ENCODE measurements around the gene ALMS1.
"Not testable (repeated sequence)": the region's sequence is repeated elsewhere in the genome, so short reads cannot be mapped to it uniquely, and the experiment has no call there.

ALMS1 gene

GRCh38 chr2:73385504-73386341, at the start of gene ALMS1:
TSS of gene ALMS1 (plus strand) at chr2:73385836. CDS start at chr2:73385869, 33 bp downstream.
- peak; percentile 93 for DNase-seq (ENCODE audit: low spot score)

- DNase-seq (ENCODE audit: low spot score) = no peak
Measured at GRCh38 chr2:73337828-73338227, 47.8 kb upstream of the ALMS1 start.

GRCh38 chr2:73339201-73339600, 46.4 kb upstream of the ALMS1 start:
- no peak for DNase-seq (ENCODE audit: low spot score)

GRCh38 chr2:73341039-73341438, 44.6 kb upstream of the ALMS1 start:
- DNase-seq (ENCODE audit: low spot score) = no peak

DNA sequence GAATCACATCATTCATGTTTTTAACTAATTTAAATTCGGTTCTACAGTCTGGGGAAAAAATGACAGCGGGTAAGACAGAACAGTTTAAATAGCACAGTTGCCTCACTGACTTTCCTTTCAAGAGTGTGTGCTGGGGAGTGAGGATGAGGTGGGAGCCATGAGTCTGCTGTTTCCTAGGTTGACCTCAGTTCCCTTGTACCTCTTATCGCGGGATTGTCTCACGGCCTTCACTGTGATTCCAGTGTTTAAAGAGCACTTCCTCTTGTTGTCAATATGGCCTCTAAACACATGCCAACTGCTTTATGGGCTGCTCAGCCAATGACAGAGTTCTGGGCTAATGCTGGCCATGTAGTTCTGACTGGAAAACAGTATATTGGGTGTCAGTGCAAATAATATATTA, 41.6 kb upstream of the ALMS1 start:
- no peak for DNase-seq (ENCODE audit: low spot score)

- not testable (repeated sequence) for DNase-seq (ENCODE audit: low spot score)
Measured at GRCh38 chr2:73344747-73345146, 40.9 kb upstream of the ALMS1 start.

DNA sequence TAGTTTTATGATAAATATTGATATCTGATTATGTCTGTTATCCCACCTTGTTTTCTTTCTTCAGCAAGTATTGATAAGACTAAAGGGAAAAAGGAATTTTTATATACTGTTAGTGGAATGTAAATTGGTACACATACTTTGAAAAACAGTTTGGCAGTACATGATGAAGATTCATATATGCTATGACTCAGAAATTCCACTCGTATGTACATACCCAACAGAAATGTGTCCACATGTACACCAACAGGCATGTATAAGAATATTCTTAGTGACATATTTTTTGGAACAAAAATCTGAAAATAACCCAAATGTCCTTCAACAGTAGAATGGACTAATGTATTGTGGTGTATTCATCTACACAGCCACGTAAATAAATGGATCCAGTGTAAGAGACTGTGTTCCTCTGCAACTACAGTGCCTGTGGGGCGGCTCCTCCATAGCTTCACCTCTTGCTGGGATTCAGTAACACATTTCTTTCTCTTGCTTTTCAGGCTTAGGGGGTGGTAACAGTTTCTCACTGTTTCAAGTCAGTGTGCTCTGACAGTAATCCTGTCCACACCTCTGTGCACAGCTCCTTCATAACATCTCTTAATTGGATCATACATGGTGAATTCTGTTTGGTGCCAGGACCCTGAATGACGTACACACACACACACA, 35.5 kb upstream of the ALMS1 start:
- DNase-seq (ENCODE audit: low spot score) = peak; percentile 27

DNA sequence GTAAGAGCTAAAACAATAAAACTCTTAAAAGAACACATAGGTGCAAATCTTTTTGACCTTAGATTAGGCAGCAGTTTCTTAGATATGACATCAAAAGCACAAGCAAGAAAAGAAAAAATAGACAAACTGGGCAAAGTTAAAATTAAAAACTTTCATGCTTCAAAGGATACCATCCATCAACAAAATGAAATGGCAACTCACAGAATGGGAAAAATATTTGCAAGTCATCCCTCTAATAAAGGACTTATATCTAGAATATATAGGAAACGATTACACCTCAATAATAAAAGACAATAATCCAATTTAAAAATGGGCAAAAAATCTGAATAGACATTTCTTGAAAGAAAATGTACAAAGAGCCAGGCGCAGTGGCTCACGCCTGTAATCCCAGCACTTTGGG, 29.5 kb upstream of the ALMS1 start:
- DNase-seq (ENCODE audit: low spot score) = no peak

DNA sequence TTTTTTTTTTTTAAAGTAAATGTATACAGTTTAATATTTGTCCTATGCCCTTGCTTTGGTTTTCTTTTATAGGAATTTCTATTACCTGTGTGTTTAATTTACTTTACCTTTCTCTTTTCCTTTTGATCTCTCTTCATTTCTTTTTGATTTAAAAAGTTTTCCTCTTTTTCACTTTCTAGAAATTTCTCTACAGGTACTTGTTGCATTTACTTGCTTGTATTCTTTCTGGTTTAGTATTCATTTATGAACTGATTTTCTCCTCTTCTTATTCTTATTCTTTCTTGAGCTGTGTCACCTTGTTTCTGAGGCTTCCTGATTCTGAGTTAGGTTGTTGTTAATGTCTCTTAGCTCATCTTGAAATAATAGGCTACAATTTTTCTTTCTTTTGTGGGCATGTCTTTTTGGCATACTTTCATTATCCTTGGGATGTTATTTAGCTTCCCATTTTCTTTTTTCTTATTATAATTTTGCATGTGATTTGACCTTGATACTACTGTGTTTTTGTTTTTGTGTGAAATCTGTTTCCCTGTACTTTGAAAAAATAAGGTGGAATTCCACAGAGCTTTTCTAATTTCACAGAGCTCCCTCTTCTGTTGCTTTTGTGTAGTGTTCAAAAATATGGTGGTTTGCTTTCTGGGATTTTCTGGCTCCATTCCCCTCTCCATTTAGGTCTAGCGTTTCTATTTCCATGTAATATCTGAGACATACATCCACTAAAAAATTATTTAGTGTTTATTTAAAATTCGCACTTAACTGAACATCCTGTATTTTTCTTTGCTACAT, 25.5 kb upstream of the ALMS1 start:
- DNase-seq (ENCODE audit: low spot score) = peak; percentile 8

DNA sequence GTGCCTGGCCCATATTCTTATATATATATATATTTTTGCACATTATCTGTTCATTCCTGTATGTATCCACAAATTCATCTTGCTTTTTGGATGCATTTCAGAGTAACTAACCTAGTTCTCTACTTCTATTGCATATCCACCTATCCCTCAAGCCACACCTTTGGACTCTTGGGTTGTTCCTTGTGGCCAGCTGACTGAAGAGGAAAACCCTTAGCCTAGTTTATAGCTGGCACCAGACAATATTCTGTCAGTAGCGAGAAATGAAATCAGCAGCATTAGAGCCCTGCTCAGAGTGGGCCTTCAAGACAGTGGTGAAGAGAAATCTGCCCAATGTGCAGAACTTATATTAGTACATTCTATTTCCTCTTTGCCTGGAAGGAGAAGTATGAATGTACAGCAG, 19.6 kb upstream of the ALMS1 start:
- no peak for DNase-seq (ENCODE audit: low spot score)

DNA sequence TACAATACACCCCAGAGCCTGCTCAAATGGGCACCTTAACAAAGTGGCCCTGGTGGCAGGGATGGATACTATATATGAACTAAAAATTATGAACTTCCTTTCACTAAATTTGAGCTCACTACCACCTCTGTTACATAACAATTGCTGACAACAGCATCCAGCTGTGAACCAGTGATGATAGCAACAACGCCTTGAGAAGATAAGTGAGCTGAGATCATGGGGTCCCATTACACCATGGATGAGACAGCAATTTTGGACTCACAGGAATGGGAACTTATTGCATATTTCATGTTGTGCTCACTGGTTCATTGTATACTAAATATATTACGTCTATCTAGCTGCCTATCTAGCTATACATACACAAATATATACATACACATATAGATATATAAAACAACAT, 16.9 kb upstream of the ALMS1 start:
- DNase-seq (ENCODE audit: low spot score) = no peak

DNA sequence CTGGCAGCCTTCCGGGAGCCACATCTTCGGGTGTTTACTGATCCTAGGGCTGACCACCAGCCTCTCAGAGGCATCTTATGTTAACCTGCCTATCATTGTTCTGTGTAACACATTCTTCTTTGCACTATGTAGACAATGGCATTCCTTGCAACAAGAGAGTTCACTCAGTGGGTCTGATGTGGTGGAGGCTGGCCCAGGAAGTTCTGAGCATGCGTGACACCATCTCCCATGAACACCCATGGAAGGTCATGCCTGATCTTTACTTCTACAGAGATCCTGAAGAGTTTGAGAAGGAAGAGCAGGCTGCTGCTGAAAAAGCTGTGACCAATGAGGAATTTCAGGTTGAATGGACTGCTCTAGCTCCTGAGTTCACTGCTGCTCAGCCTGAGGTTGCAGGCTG, 15.3 kb upstream of the ALMS1 start:
- DNase-seq (ENCODE audit: low spot score) = no peak

GRCh38 chr2:73373344-73373743, 12.3 kb upstream of the ALMS1 start:
- DNase-seq (ENCODE audit: low spot score) = no peak

DNA sequence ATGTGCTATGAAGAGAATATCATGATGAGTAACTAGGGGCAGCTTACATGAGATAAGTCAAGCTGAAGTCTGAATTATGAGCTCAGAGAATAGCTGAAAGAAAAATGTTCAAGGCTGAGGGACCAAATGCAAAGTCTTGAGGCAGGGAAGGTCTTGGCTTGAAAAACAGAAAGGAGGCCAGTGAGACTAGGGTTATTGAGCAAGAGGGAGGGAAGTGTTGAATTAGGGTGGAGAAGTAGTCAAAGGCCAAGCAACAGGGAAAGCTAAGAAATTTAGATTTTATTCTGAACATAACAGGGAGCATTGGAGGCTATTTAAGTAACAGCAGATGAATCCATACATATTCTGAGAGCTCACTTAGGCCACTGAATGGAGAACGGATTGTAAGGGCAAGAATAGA, 11.4 kb upstream of the ALMS1 start:
- no peak for DNase-seq (ENCODE audit: low spot score)

DNA sequence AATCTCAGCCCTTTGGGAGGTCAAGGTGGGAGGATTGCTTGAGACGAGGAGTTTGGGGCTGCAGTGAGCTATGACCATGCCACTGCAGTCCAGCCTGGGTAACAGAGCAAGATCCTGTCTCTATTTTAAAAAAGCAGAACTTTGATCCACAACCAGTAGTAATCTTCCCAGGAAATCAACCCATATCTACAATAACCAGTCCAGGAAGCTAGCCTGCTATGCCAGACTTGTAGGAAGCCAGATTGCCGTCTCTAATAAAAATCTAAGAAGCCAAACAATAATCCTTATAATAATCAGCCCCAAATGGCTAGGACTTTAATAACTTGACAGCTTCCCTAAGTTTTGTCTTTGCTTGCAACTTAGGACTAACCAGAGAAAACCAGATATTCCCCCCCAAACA, 9.0 kb upstream of the ALMS1 start:
- no peak for DNase-seq (ENCODE audit: low spot score)

DNA sequence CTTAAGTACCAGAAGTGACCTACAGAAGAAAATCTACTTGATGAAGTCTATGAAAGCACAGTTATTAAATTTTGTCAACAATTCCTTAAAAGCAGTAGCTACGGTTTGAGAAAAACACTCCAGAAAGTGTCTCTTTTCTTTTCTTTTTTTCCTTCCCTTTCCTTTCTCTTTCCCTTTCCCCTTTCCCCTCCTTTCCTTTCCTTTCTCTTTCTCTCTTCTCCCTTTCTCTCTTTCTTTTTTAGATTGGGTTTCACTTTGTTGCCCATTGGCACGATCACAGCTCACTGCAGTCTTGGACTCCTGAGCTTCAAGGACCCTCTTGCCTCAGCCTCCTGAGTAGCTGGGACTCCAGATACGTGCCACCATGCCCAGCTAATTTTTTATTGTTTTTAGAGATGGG, 2.6 kb upstream of the ALMS1 start:
- no peak for DNase-seq (ENCODE audit: low spot score)

- no peak for DNase-seq (ENCODE audit: low spot score)
Measured at GRCh38 chr2:73385123-73385503, 523 bp upstream of the ALMS1 start.

DNA sequence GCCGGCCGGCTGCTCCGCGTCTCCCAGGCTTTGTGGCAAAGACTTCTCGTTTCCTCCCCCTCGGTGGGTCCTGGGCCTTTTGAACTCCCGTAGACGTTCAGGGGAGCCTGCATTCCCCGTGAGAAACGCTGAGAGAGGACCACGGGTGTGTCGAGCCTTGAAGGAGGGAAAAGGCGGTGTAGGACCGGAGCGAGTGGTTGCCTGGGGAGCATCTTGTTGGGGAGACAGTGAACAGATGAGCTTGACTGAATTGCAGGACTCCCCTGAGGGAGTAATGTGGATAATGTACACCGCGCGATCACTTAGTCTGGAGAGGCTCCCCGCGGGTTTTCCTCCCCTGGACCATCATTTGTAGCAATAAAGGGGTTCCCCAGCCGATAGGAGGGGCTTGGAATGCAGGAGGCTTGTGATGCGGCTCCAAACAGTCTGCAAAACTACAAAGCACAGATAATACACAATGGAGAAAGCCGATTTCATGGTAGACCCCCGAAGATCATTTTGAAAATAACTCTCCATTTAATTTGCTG, 769 bp downstream of the ALMS1 start:
- DNase-seq (ENCODE audit: low spot score) = peak; percentile 1

- DNase-seq (ENCODE audit: low spot score) = no peak
Measured at GRCh38 chr2:73386894-73387636, 1.4 kb downstream of the ALMS1 start.

DNA sequence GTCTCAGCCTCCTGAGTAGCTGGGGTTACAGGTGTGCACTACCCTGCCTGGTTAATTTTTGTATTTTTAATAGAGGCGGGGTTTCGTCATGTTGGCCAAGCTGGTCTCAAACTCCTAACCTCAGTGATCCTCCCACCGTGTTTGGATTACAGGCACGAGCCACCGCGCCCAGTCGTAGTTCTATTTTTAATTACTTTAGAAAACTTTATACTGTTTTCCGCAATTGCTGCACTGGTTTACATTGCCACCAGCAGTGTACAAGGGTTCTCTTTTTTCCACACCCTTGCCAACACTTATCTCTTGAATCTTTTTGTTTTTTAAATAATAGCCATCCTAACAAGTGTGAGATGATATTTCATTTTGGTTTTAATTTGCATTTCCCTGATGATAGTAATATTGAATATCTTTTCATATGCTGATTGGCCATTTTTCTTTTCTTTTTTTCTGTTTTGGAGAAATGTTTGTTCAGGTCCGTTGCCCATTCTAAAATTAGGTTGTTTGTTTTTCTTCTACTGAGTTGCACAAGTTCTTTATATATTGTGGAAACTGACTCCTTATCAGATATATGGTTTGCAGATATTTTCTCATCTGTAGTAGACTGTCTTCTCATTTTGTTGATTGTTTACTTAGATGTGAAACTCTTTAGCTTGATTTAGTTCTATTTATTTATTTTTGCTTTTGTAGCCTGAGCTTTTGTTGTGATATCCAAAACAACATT, 16.9 kb downstream of the ALMS1 start:
- no peak for DNase-seq (ENCODE audit: low spot score)

GRCh38 chr2:73403237-73403636, 17.6 kb downstream of the ALMS1 start:
- DNase-seq (ENCODE audit: low spot score) = no peak

Data from RKO (cell line).